HUDEP-2 (cell line): ENCODE data around the gene ENPP7.
A peak's percentile ranks its signal among the peaks of the same experiment; 100 is the strongest.

Experiments used
- DNase-seq, 76 experiments: peaks; one replicate each; lab custom pipeline; 2025; ENCODE audit not compliant: unreplicated experiment in 76 of 76; lab: John Stamatoyannopoulos, UW

Gene ENPP7

DNA sequence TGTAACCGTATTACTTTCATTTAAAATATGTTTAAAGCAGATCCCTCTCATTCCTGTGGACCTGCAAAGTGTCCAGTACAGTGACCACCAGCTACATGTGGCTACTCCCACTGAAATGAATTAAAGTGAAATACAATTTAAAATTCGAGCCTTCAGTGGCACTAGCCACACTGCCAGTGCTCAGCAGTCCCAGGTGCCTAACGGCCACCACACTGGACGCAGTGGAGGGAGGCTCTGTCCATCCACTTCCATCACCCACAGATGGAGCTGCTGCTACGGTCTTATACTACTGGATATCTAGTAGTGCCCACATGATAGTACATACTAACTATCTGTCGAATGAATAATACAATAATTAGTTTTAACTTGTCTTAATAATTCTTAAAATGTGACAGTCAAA lies 44.9 kb downstream of the ENPP7 start:
- no peak for DNase-seq

GRCh38 chr17:79776376-79777119 lies 45.8 kb downstream of the ENPP7 start:
- DNase-seq: no peak

GRCh38 chr17:79777120-79777893 lies 46.6 kb downstream of the ENPP7 start:
- DNase-seq: peak in 65 of 76 experiments; percentile 19 to 87 (median 63)

- peak in 67 of 76 experiments; percentile 19 to 88 (median 70) for DNase-seq
Observed at GRCh38 chr17:79777894-79778503, 47.3 kb downstream of the ENPP7 start, which contains the start of gene CBX2. Gene CBX2, plus strand, starts transcription at chr17:79778148. Its CDS starts 88 bp downstream, at chr17:79778236.

- peak in 7 of 76 experiments; percentile 11 to 20 (median 15) for DNase-seq
Observed at GRCh38 chr17:79778504-79779083, 47.9 kb downstream of the ENPP7 start.

- DNase-seq: no peak
Observed at GRCh38 chr17:79779084-79779529, 48.4 kb downstream of the ENPP7 start.

DNA sequence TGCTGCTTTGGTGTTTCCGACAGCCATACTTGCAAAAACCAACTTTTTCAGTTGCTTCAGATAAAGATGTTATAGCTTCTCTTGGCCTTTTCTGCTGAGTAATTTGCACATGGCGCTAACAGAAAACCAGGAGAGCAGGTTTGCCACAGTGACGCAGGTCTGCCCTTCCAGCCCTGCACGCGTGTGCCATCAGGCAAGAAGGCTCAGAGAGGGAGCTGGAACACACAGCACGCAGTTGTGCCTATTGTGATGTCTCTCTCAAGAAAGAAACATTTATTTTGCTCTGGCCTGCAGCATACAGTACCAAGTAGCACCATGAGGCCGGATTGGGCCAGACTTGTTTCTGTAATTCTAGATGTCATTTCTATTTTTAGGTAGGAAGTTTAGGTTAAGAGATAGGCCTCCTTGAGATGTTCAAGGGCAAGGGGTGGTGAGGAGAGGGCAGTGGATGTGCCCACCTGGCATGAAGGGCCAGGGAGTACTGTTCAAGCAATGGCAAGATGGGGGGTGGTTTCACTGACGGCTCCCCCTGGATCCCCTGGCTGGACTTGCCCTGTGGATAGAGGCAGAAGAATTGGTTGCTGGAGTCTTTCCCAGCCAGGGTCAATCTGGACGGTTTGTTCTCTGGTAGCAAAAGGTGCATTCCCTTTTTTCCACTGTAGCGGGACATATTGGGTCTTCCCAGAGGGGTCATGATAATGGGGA lies 49.1 kb downstream of the ENPP7 start:
- DNase-seq: no peak

GRCh38 chr17:79781012-79781650 lies 50.4 kb downstream of the ENPP7 start:
- DNase-seq: no peak

GRCh38 chr17:79781736-79782575 lies 51.2 kb downstream of the ENPP7 start:
- no peak for DNase-seq

GRCh38 chr17:79783891-79784290 lies 53.1 kb downstream of the ENPP7 start:
- no peak for DNase-seq

DNA sequence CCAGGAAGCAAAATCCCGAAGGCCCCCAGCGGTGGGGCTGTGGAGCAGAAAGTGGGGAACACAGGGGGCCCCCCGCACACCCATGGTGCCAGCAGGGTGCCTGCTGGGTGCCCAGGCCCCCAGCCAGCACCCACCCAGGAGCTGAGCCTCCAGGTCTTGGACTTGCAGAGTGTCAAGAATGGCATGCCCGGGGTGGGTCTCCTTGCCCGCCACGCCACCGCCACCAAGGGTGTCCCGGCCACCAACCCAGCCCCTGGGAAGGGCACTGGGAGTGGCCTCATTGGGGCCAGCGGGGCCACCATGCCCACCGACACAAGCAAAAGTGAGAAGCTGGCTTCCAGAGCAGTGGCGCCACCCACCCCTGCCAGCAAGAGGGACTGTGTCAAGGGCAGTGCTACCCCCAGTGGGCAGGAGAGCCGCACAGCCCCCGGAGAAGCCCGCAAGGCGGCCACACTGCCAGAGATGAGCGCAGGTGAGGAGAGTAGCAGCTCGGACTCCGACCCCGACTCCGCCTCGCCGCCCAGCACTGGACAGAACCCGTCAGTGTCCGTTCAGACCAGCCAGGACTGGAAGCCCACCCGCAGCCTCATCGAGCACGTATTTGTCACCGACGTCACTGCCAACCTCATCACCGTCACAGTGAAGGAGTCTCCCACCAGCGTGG lies 53.7 kb downstream of the ENPP7 start:
- DNase-seq: no peak

GRCh38 chr17:79785017-79785899 lies 54.5 kb downstream of the ENPP7 start:
- no peak for DNase-seq

- DNase-seq: no peak
Observed at GRCh38 chr17:79785900-79786810, 55.4 kb downstream of the ENPP7 start.

DNA sequence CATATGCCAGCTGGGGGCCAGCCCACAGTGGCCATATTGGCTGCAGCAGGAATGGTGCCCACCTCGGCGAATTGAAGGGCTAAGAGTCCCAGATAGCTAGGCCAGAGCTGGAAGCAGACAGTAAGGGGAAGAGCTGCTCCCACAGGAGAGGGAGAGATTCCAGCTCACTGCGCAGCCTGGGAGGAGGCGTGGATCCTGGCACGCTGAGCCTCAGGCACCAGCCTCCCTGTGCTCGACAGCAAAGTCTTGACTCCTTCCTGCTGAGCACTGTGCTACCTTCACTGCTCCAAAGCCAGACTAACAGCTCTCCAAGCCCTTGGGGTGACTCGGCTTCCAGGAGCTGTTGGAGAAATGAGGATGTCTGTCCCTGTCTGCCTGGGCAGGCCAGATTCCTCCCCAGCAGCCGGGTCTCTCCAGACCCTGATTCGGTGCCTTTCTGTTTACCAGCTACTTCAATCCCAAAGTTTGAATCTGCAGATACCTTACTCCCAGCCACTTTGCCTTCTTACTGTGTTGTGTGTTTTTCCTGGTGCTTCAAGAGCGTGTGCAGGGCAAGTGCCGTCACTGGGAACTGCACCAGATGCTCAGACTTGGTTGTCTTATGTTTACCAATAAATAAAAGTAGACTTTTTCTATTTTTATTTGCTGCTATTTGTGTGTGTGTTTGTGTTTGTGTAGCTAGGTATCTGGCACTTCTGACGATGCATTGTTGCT lies 56.3 kb downstream of the ENPP7 start:
- no peak for DNase-seq

GRCh38 chr17:79788455-79788854 lies 57.7 kb downstream of the ENPP7 start:
- no peak for DNase-seq
